Measurements from ENCODE around the gene METTL25B.

GRCh38 chr1:156751757-156752481 lies 23.6 kb downstream of the METTL25B start:
- TF ChIP-seq, protein P1, sequence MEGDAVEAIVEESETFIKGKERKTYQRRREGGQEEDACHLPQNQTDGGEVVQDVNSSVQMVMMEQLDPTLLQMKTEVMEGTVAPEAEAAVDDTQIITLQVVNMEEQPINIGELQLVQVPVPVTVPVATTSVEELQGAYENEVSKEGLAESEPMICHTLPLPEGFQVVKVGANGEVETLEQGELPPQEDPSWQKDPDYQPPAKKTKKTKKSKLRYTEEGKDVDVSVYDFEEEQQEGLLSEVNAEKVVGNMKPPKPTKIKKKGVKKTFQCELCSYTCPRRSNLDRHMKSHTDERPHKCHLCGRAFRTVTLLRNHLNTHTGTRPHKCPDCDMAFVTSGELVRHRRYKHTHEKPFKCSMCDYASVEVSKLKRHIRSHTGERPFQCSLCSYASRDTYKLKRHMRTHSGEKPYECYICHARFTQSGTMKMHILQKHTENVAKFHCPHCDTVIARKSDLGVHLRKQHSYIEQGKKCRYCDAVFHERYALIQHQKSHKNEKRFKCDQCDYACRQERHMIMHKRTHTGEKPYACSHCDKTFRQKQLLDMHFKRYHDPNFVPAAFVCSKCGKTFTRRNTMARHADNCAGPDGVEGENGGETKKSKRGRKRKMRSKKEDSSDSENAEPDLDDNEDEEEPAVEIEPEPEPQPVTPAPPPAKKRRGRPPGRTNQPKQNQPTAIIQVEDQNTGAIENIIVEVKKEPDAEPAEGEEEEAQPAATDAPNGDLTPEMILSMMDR (IDR thresholded peaks at IDR 0.05): peak in 3 of 4 experiments; percentile 17 to 36 (median 26)
- TF ChIP-seq POLR2A (IDR thresholded peaks at IDR 0.05): peak in 1 of 2 donors; percentile 72

Measured in uterus (tissue), 2 donors.